Liver (tissue), 3 donors: ENCODE data around the gene ST6GALNAC2.

Experiments
- FOXA1 ChIP-seq: IDR thresholded peaks from 2 replicates; pipeline ENCODE4 v1.6.1; 2016; ENCODE audit warnings: antibody characterized with exemption
- GABPA ChIP-seq, 2 donors: IDR thresholded peaks in 1 of 2; conservative IDR thresholded peaks in 1 of 2; 2 replicates each; pipeline ENCODE4 v1.6.1; 2016; ENCODE audit warnings: antibody characterized with exemption in 2 of 2, mild to moderate bottlenecking in 1 of 2, moderate library complexity in 1 of 2
- HNF4A ChIP-seq, 2 donors: conservative IDR thresholded peaks; 2 replicates each; pipeline ENCODE4 v1.6.1; 2016; ENCODE audit warnings: antibody characterized with exemption in 2 of 2, mild to moderate bottlenecking in 2 of 2
- JUND ChIP-seq, 2 donors: IDR thresholded peaks; 2 replicates each; pipeline ENCODE4 v1.6.1; 2016; ENCODE audit warnings: antibody characterized with exemption in 2 of 2
- RAD21 ChIP-seq, 2 donors: IDR thresholded peaks; 2 replicates each; pipeline ENCODE4 v1.6.1; 2016; ENCODE audit warnings: antibody characterized with exemption in 2 of 2, mild to moderate bottlenecking in 2 of 2
- RXRA ChIP-seq, 2 donors: IDR thresholded peaks; 2 replicates each; pipeline ENCODE4 v1.6.1; 2017 to 2018; ENCODE audit warnings: antibody characterized with exemption in 2 of 2, mild to moderate bottlenecking in 1 of 2
- SP1 ChIP-seq: IDR thresholded peaks from 2 replicates; pipeline ENCODE4 v1.6.1; 2018; ENCODE audit warnings: antibody characterized with exemption, mild to moderate bottlenecking
- TAF1 ChIP-seq: conservative IDR thresholded peaks from 2 replicates; pipeline ENCODE4 v1.6.1; 2016; ENCODE audit warnings: antibody characterized with exemption, mild to moderate bottlenecking
- YY1 ChIP-seq: IDR thresholded peaks from 2 replicates; pipeline ENCODE4 v1.6.1; 2016; ENCODE audit warnings: antibody characterized with exemption, mild to moderate bottlenecking
- TF ChIP-seq, protein P1 (sequence below): fragments of 150-350 bp; IDR thresholded peaks from 2 replicates; pipeline ENCODE4 v1.5.1; 2017; ENCODE audit warnings: improper control_type of control experiment, low read depth, low read length; ENCODE audit not compliant: missing input control
- TF ChIP-seq, protein P2 (sequence below): IDR thresholded peaks from 2 replicates; pipeline ENCODE4 v1.6.1; 2016; ENCODE audit warnings: antibody characterized with exemption
- TF ChIP-seq, protein P3 (sequence below): IDR thresholded peaks from 2 replicates; pipeline ENCODE4 v1.6.1; 2016; ENCODE audit warnings: antibody characterized with exemption, mild to moderate bottlenecking
- TF ChIP-seq, protein P4 (sequence below): IDR thresholded peaks from 2 replicates; pipeline ENCODE4 v1.6.1; 2016; ENCODE audit warnings: antibody characterized with exemption
- TF ChIP-seq, protein P5 (sequence below): IDR thresholded peaks from 2 replicates; pipeline ENCODE4 v1.6.1; 2016; ENCODE audit warnings: antibody characterized with exemption
- donor health status: healthy.
- donor health status: healthy.

DNA sequence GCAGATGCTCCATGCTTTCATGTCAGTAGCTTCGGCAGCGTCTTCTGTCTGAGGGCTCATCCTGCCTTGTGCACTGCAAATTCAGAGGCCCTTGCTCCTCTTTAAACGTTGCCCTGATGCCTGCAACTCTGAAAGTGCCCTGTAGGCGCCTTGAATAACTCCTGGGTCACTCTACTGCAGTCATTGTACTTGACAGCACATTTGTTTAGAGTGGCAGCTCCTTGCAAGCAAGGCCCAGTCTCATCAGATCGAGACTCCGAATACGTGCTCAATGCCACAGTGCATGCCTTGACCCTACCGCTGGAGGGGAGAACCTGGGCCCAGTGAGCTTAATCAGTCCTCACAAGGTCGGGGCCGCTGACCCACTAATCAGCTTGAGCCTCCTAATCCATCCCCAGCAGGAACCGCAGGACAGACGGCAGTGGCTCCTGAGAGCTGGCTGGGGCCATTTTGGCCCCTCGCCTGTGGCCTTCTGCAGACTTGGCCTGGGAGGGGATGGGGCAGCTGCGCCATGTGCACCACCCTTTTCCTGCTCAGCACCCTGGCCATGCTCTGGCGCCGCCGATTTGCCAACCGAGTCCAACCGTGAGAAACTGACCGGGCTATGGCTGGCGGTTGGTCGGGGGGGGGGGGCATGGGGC lies 45.9 kb downstream of the ST6GALNAC2 start, which contains the start of gene PRCD:
- TF ChIP-seq, protein P1, sequence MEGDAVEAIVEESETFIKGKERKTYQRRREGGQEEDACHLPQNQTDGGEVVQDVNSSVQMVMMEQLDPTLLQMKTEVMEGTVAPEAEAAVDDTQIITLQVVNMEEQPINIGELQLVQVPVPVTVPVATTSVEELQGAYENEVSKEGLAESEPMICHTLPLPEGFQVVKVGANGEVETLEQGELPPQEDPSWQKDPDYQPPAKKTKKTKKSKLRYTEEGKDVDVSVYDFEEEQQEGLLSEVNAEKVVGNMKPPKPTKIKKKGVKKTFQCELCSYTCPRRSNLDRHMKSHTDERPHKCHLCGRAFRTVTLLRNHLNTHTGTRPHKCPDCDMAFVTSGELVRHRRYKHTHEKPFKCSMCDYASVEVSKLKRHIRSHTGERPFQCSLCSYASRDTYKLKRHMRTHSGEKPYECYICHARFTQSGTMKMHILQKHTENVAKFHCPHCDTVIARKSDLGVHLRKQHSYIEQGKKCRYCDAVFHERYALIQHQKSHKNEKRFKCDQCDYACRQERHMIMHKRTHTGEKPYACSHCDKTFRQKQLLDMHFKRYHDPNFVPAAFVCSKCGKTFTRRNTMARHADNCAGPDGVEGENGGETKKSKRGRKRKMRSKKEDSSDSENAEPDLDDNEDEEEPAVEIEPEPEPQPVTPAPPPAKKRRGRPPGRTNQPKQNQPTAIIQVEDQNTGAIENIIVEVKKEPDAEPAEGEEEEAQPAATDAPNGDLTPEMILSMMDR = no peak
- TF ChIP-seq JUND (IDR thresholded peaks at IDR 0.05) = no peak
- TF ChIP-seq FOXA1 = no peak
- TF ChIP-seq, protein P2, sequence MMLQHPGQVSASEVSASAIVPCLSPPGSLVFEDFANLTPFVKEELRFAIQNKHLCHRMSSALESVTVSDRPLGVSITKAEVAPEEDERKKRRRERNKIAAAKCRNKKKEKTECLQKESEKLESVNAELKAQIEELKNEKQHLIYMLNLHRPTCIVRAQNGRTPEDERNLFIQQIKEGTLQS = no peak
- no peak for TF ChIP-seq TAF1
- no peak for TF ChIP-seq RXRA (IDR thresholded peaks at IDR 0.05)
- TF ChIP-seq RAD21 (IDR thresholded peaks at IDR 0.05) = no peak
- TF ChIP-seq, protein P3, sequence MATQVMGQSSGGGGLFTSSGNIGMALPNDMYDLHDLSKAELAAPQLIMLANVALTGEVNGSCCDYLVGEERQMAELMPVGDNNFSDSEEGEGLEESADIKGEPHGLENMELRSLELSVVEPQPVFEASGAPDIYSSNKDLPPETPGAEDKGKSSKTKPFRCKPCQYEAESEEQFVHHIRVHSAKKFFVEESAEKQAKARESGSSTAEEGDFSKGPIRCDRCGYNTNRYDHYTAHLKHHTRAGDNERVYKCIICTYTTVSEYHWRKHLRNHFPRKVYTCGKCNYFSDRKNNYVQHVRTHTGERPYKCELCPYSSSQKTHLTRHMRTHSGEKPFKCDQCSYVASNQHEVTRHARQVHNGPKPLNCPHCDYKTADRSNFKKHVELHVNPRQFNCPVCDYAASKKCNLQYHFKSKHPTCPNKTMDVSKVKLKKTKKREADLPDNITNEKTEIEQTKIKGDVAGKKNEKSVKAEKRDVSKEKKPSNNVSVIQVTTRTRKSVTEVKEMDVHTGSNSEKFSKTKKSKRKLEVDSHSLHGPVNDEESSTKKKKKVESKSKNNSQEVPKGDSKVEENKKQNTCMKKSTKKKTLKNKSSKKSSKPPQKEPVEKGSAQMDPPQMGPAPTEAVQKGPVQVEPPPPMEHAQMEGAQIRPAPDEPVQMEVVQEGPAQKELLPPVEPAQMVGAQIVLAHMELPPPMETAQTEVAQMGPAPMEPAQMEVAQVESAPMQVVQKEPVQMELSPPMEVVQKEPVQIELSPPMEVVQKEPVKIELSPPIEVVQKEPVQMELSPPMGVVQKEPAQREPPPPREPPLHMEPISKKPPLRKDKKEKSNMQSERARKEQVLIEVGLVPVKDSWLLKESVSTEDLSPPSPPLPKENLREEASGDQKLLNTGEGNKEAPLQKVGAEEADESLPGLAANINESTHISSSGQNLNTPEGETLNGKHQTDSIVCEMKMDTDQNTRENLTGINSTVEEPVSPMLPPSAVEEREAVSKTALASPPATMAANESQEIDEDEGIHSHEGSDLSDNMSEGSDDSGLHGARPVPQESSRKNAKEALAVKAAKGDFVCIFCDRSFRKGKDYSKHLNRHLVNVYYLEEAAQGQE = no peak
- TF ChIP-seq, protein P4, sequence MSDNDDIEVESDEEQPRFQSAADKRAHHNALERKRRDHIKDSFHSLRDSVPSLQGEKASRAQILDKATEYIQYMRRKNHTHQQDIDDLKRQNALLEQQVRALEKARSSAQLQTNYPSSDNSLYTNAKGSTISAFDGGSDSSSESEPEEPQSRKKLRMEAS = no peak
- no peak for TF ChIP-seq YY1
- TF ChIP-seq, protein P5, sequence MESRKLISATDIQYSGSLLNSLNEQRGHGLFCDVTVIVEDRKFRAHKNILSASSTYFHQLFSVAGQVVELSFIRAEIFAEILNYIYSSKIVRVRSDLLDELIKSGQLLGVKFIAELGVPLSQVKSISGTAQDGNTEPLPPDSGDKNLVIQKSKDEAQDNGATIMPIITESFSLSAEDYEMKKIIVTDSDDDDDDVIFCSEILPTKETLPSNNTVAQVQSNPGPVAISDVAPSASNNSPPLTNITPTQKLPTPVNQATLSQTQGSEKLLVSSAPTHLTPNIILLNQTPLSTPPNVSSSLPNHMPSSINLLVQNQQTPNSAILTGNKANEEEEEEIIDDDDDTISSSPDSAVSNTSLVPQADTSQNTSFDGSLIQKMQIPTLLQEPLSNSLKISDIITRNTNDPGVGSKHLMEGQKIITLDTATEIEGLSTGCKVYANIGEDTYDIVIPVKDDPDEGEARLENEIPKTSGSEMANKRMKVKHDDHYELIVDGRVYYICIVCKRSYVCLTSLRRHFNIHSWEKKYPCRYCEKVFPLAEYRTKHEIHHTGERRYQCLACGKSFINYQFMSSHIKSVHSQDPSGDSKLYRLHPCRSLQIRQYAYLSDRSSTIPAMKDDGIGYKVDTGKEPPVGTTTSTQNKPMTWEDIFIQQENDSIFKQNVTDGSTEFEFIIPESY = no peak
- TF ChIP-seq SP1 = no peak
- no peak for TF ChIP-seq HNF4A (conservative IDR thresholded peaks at IDR 0.05)
- TF ChIP-seq GABPA (IDR thresholded peaks at IDR 0.05 in 1 of 2, conservative IDR thresholded peaks at IDR 0.05 in 1 of 2) = no peak
